Common myeloid progenitor, CD34-positive (primary cell): ENCODE data around the gene ANKRD53.

Experiments
- CTCF ChIA-PET: fragments of 350-600 bp; sonication (Branson Sonifier 250); formaldehyde crosslinking; loops from one replicate; lab custom pipeline; 2021; ENCODE audit warnings: antibody characterized with exemption; lab: Charles Lee
- POLR2A ChIA-PET: fragments of 350-600 bp; sonication (Branson Sonifier 250); formaldehyde crosslinking; loops from one replicate; lab custom pipeline; 2021; ENCODE audit warnings: antibody characterized with exemption; lab: Charles Lee
- DNase-seq, 3 donors: peaks; one replicate each; pipeline versions ENCODE4 v3.0.0 to v3.0.0-alpha.2; 2013
- H3K27ac ChIP-seq, 2 experiments: 1 replicate in 1 of 2; 2 replicates in 1 of 2; pipeline ENCODE4 v1.7.0; 2013; ENCODE audit warnings: inconsistent platforms in 2 of 2, low read length in 2 of 2, mild to moderate bottlenecking in 2 of 2, low read depth in 1 of 2, moderate library complexity in 1 of 2; ENCODE audit not compliant: severe bottlenecking in 2 of 2, insufficient read depth in 1 of 2, poor library complexity in 1 of 2
- H3K27me3 ChIP-seq, 5 experiments: replicated peaks in 2 of 5; 1 replicate in 3 of 5; 2 replicates in 2 of 5; pipeline versions ENCODE4 v1.6.1 to v1.7.0; 2013; ENCODE audit warnings: low read length in 4 of 5, mild to moderate bottlenecking in 2 of 5, moderate library complexity in 2 of 5, inconsistent platforms in 1 of 5; ENCODE audit not compliant: insufficient read depth in 5 of 5, control insufficient read depth in 4 of 5
- H3K36me3 ChIP-seq, 4 experiments: 1 replicate in 2 of 4; 2 replicates in 2 of 4; pipeline versions ENCODE4 v1.6.1 to v1.7.0; 2013; ENCODE audit warnings: low read length in 3 of 4, control low read depth in 1 of 4, mild to moderate bottlenecking in 1 of 4; ENCODE audit not compliant: control insufficient read depth in 4 of 4, insufficient read depth in 4 of 4
- H3K4me1 ChIP-seq, 4 experiments: 1 replicate in 3 of 4; 2 replicates in 1 of 4; pipeline versions ENCODE4 v1.6.1 to v1.7.1; 2013; ENCODE audit warnings: low read length in 3 of 4, mild to moderate bottlenecking in 3 of 4, control low read depth in 1 of 4, inconsistent platforms in 1 of 4, moderate library complexity in 1 of 4; ENCODE audit not compliant: control insufficient read depth in 4 of 4, insufficient read depth in 4 of 4; ENCODE audit errors: control extremely low read depth in 1 of 4
- H3K4me3 ChIP-seq, 7 experiments: 1 replicate in 4 of 7; 2 replicates in 3 of 7; pipeline versions ENCODE4 v1.5.1 to v1.7.0; 2013; ENCODE audit warnings: mild to moderate bottlenecking in 7 of 7, low read length in 6 of 7, moderate library complexity in 6 of 7, inconsistent platforms in 2 of 7, low read depth in 2 of 7, control low read depth in 1 of 7; ENCODE audit not compliant: insufficient read depth in 4 of 7, control insufficient read depth in 1 of 7; ENCODE audit errors: extremely low read depth in 1 of 7
- H3K9me3 ChIP-seq, 5 experiments: 1 replicate in 4 of 5; 2 replicates in 1 of 5; pipeline versions ENCODE4 v1.6.1 to v1.7.1; 2013; ENCODE audit warnings: low read length in 4 of 5, mild to moderate bottlenecking in 2 of 5, inconsistent platforms in 1 of 5, low read depth in 1 of 5, moderate library complexity in 1 of 5; ENCODE audit not compliant: control insufficient read depth in 4 of 5, insufficient read depth in 2 of 5; ENCODE audit errors: control extremely low read depth in 1 of 5
- WGBS: methylation state at CpG from one replicate; pipeline ENCODE4 v1.1.5; 2013; ENCODE audit not compliant: insufficient coverage; 5-methylcytosine and 5-hydroxymethylcytosine counted together

ANKRD53 gene

GRCh38 chr2:70956141-70956540 lies 22.3 kb upstream of the ANKRD53 start:
- no CpG with 5 or more reads among the region's 2 CpGs for WGBS
- ChIA-PET POLR2A (no interaction called here), CTCF (no interaction called here)
- H3K27ac ChIP-seq: no peak overlapping the region
- no peak for DNase-seq
- H3K36me3 ChIP-seq: no peaks in the 10 kb centered on the region
- no peaks in the 10 kb centered on the region for H3K9me3 ChIP-seq
- H3K27me3 ChIP-seq: peaks cover 2 to 25% (median 7%) of the 10 kb centered on the region in 5 experiments
- H3K4me1 ChIP-seq: peaks cover 4 to 16% (median 15%) of the 10 kb centered on the region in 4 experiments
- H3K4me3 ChIP-seq: no peak overlapping the region

GRCh38 chr2:70957798-70958197 lies 20.6 kb upstream of the ANKRD53 start:
- no peak overlapping the region for H3K27ac ChIP-seq
- H3K9me3 ChIP-seq: no peaks in the 10 kb centered on the region
- POLR2A ChIA-PET: no interaction called here
- no peak for DNase-seq
- CTCF ChIA-PET: interaction anchor here (0.6 to 1.3 kb wide), 2 partner anchors 9 to 27 kb away, joined by 4 to 5 read pairs; no protein-coding TSS in a partner anchor
- no peaks in the 10 kb centered on the region for H3K36me3 ChIP-seq
- no peak overlapping the region for H3K4me3 ChIP-seq
- H3K27me3 ChIP-seq: peaks cover 0 to 30% (median 7%) of the 10 kb centered on the region in 5 experiments
- H3K4me1 ChIP-seq: peaks cover 4 to 16% (median 15%) of the 10 kb centered on the region in 4 experiments
- whole genome bisulfite sequencing: 80% methylated on average over 1 of the region's 6 CpGs

- H3K4me1 ChIP-seq: peaks cover 4 to 16% (median 15%) of the 10 kb centered on the region in 4 experiments
- POLR2A ChIA-PET: no interaction called here
- no peak for DNase-seq
- H3K27ac ChIP-seq: no peak overlapping the region
- CTCF ChIA-PET: interaction anchor here (1.3 kb wide), 1 partner anchor 26 kb away, joined by 5 read pairs; no protein-coding TSS in a partner anchor
- no peaks in the 10 kb centered on the region for H3K36me3 ChIP-seq
- no peak overlapping the region for H3K4me3 ChIP-seq
- H3K9me3 ChIP-seq: no peaks in the 10 kb centered on the region
- H3K27me3 ChIP-seq: peaks cover 1 to 36% (median 9%) of the 10 kb centered on the region in 5 experiments
- WGBS: 86% methylated on average over 1 of the region's 6 CpGs
These were observed 19.7 kb upstream of the ANKRD53 start for GRCh38 chr2:70958759-70959158.

- 97% methylated on average over 9 of the region's 9 CpGs for WGBS
- Histone ChIP-seq H3K27me3 (peaks cover 6 to 37% (median 11%) of the 10 kb centered on the region in 5 experiments), H3K36me3 (no peaks in the 10 kb centered on the region), H3K4me3 (no peak overlapping the region), H3K9me3 (no peaks in the 10 kb centered on the region), H3K4me1 (peaks cover 4 to 16% (median 15%) of the 10 kb centered on the region in 4 experiments), H3K27ac (no peak overlapping the region)
- DNase-seq: no peak
- POLR2A ChIA-PET: no interaction called here
- CTCF ChIA-PET: interaction anchor here (2.9 to 8.6 kb wide), 3 partner anchors 12 to 89 kb away, joined by 10 to 181 read pairs (median 41); partner anchors contain the start of gene ANKRD53
These were observed 19.1 kb upstream of the ANKRD53 start for GRCh38 chr2:70959271-70959761.

- Histone ChIP-seq H3K9me3 (no peaks in the 10 kb centered on the region), H3K36me3 (no peaks in the 10 kb centered on the region), H3K27me3 (peaks cover 3 to 36% (median 15%) of the 10 kb centered on the region in 5 experiments), H3K4me1 (peaks cover 4 to 22% (median 20%) of the 10 kb centered on the region in 4 experiments), H3K27ac (no peak overlapping the region), H3K4me3 (no peak overlapping the region)
- CTCF ChIA-PET: interaction anchor here (0.7 to 8.6 kb wide), 7 partner anchors 8 to 98 kb away, joined by 3 to 181 read pairs (median 10); partner anchors contain the start of gene ANKRD53
- peak in 1 of 3 donors; percentile 26 for DNase-seq
- POLR2A ChIA-PET: no interaction called here
- WGBS: 97% methylated on average over 15 of the region's 17 CpGs
These were observed 18.3 kb upstream of the ANKRD53 start for GRCh38 chr2:70959851-70960832.

- H3K9me3 ChIP-seq: no peaks in the 10 kb centered on the region
- H3K27ac ChIP-seq: no peak overlapping the region
- H3K36me3 ChIP-seq: no peaks in the 10 kb centered on the region
- H3K4me1 ChIP-seq: peaks cover 4 to 25% (median 23%) of the 10 kb centered on the region in 4 experiments
- no peak for DNase-seq
- POLR2A ChIA-PET: no interaction called here
- 87% methylated on average over 11 of the region's 14 CpGs for WGBS
- H3K27me3 ChIP-seq: peaks cover 3 to 39% (median 15%) of the 10 kb centered on the region in 5 experiments
- H3K4me3 ChIP-seq: no peak overlapping the region
- CTCF ChIA-PET: interaction anchor here (0.7 to 8.6 kb wide), 8 partner anchors 9 to 99 kb away, joined by 3 to 181 read pairs (median 8); partner anchors contain the start of gene ANKRD53
These were observed 17.4 kb upstream of the ANKRD53 start for GRCh38 chr2:70960833-70961647.
